ENCODE results near the gene PATJ. TPM values are rescaled to one million over a fixed set of nuclear protein-coding genes. Genes with fewer than 3 reads are reported as not detected.

The PATJ gene
- total RNA-seq, 1 donor from 2014 or later = 56.2 TPM

DNA sequence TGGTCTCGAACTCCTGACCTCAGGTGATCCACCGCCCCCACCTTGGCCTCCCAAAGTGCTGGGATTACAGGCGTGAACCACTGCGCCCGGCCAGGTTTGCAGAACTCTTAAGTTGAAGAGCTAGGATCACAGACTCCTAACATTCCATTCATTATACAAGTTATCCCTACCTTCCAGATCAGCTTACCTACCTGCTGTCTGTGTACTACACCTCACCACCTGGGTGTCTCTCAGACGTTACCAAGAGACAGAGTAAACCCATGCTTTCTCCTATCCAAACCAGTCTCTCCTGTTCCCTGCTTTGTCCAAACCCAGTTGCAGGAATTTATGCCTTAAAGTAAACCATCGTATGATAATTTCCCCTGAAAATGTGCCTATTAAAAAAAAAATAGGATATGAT, 329.4 kb downstream of the PATJ start:
- ATAC-seq = peak; percentile 69
- intact Hi-C loops (cut with DNase I) = no loop called here
- Histone ChIP-seq H3K9me3 (no peaks in the 10 kb centered on the region), H3K27ac (no peak overlapping the region), H3K27me3 (no peaks in the 10 kb centered on the region), H3K36me3 (no peaks in the 10 kb centered on the region), H3K4me3 (no peak overlapping the region), H3K4me1 (peaks cover 4% of the 10 kb centered on the region)
- no peak for DNase-seq
- TF ChIP-seq, protein P1, sequence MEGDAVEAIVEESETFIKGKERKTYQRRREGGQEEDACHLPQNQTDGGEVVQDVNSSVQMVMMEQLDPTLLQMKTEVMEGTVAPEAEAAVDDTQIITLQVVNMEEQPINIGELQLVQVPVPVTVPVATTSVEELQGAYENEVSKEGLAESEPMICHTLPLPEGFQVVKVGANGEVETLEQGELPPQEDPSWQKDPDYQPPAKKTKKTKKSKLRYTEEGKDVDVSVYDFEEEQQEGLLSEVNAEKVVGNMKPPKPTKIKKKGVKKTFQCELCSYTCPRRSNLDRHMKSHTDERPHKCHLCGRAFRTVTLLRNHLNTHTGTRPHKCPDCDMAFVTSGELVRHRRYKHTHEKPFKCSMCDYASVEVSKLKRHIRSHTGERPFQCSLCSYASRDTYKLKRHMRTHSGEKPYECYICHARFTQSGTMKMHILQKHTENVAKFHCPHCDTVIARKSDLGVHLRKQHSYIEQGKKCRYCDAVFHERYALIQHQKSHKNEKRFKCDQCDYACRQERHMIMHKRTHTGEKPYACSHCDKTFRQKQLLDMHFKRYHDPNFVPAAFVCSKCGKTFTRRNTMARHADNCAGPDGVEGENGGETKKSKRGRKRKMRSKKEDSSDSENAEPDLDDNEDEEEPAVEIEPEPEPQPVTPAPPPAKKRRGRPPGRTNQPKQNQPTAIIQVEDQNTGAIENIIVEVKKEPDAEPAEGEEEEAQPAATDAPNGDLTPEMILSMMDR (IDR thresholded peaks at IDR 0.05) = no peak

DNA sequence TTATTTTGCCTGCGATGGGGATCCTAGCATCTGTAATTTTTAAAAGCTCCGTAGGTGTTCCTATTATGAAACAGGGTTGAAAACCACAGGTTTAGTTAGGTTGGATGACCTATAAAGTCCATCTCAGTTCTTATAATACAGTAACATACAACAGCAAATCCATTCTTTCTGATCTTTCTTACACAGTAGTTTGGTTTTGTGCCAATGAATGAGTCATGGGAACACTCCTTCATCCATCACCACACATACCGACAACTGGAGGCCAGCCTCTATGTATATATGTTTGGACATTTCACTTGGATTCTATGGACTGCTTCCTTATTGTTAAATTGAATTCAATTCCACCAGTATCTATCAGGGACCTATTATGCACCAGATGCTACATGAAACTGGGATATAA, 334.0 kb downstream of the PATJ start:
- intact Hi-C loops (cut with DNase I) = no loop called here
- DNase-seq = no peak
- TF ChIP-seq, protein P1 (IDR thresholded peaks at IDR 0.05) = no peak
- Histone ChIP-seq H3K36me3 (peaks cover 9% of the 10 kb centered on the region), H3K4me3 (no peak overlapping the region), H3K9me3 (no peaks in the 10 kb centered on the region), H3K27ac (no peak overlapping the region), H3K4me1 (no peaks in the 10 kb centered on the region), H3K27me3 (no peaks in the 10 kb centered on the region)
- no peak for ATAC-seq

DNA sequence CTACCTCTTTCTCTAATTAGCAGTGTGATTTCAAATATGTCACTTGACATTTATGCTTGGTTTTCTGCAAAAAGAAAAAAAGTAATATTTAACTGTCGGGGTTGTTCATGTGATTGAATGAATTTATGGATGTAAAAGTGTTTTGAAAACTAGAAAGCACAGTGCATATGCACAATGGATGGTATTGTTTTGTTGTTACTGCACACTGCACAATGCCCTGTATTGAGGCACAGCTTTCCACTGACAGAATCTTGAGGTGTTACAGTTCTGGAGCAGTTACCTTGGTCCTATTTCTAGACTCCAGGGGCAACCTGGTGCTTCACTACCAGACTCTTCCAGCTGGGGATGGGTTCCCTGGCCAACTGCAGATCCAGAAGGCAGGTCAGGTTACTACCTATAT, 335.5 kb downstream of the PATJ start:
- no peaks in the 10 kb centered on the region for H3K27me3 ChIP-seq
- no peaks in the 10 kb centered on the region for H3K4me1 ChIP-seq
- DNase-seq (no peak), ATAC-seq (no peak)
- H3K27ac ChIP-seq = no peak overlapping the region
- intact Hi-C loops (cut with DNase I) = no loop called here
- TF ChIP-seq, protein P1 (IDR thresholded peaks at IDR 0.05) = no peak
- no peak overlapping the region for H3K4me3 ChIP-seq
- no peaks in the 10 kb centered on the region for H3K9me3 ChIP-seq
- peaks cover 9% of the 10 kb centered on the region for H3K36me3 ChIP-seq

DNA sequence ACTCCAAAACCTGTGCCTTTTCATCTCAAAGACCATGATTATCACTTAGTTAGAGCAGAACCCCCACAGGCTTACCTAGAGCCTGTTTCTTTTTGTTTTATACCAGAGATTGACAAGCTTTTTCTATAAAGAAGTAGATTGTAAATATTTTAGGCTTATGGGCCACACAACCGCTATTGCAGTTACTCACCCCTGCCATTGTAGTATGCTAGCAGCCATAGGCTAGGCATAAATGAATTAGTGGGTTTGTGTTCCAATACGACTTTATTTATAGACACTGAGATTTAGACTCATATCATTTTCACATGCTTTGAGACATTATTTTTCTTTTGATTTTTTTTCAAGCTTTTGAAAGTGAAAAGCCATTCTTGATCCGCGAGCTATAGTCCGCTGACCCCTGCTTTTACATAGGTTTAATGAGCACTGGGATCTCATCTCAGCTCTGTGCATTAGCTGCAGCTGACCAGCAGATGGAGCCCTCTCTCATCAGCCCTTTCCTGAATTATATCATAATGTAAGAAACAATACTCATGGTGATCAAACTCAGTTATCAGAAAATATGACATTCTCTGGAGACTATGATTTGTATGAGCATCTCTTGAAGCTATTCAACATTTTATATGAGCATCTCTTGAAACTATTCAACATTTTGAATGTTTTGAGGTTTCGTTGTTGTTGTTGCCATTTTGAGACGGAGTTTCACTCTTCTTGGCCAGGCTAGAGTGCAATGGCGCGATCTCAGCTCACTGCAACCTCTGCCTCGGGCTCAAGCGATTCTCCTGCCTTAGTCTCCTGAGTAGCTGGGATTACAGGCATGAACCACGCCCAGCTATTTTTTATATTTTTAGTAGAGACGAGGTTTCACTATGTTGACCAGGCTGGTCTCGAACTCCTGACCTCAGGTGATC, 340.4 kb downstream of the PATJ start:
- no peaks in the 10 kb centered on the region for H3K27me3 ChIP-seq
- H3K4me3 ChIP-seq = no peak overlapping the region
- peaks cover 15% of the 10 kb centered on the region for H3K36me3 ChIP-seq
- ATAC-seq (peak; percentile 76), DNase-seq (no peak)
- intact Hi-C loops (cut with DNase I) = no loop called here
- H3K9me3 ChIP-seq = no peaks in the 10 kb centered on the region
- TF ChIP-seq, protein P1 (IDR thresholded peaks at IDR 0.05) = peak; percentile 90
- H3K27ac ChIP-seq = no peak overlapping the region
- H3K4me1 ChIP-seq = no peaks in the 10 kb centered on the region

DNA sequence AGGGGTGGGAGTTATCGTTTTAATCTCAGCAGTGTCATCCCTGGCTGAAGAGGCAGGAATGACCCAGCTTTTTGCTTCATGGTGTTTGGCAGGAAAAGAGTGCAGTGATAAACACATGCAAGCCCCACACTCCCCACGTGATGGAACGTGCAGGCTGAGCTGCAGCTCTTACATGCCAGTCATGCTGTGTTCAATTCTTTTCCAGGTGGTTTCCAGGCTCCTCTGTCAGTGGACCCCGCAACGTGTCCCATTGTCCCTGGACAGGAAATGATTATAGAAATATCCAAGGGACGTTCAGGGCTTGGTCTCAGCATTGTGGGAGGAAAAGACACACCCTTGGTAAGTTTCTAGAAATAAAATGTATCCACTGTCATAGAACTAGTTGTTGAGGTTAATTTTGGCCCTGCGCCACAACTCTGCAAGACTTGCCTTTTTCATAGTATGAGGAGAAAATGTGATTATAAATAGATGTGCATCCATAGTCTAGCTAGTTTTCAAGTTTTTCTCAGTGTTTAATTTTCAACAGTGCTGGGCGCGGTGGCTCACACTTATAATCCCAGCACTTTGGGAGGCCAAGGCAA, 342.1 kb downstream of the PATJ start:
- Histone ChIP-seq H3K36me3 (peaks cover 20% of the 10 kb centered on the region), H3K9me3 (no peaks in the 10 kb centered on the region), H3K27me3 (no peaks in the 10 kb centered on the region), H3K4me3 (no peak overlapping the region), H3K27ac (no peak overlapping the region), H3K4me1 (no peaks in the 10 kb centered on the region)
- DNase-seq (no peak), ATAC-seq (no peak)
- intact Hi-C loops (cut with DNase I) = no loop called here
- TF ChIP-seq, protein P1 (IDR thresholded peaks at IDR 0.05) = no peak

All from upper lobe of right lung (tissue), 1 donor.